GM13977 (cell line): Measurements from ENCODE around the gene MUC5B.
"Not testable (repeated sequence)": the region's sequence is repeated elsewhere in the genome, so short reads cannot be mapped to it uniquely, and the experiment has no call there.

Experiments used
- DNase-seq: peaks from one replicate; pipeline ENCODE4 v3.0.0; 2012; ENCODE audit warnings: low spot score
- in situ Hi-C: fragments of 300-500 bp; cut with MboI; formaldehyde crosslinking; loops from one replicate; pipeline ENCODE4 v1.12.0; 2022; ENCODE audit warnings: low sequenced_read_pairs, low pct_unique_long_range_greater_than_20kb, mixed read lengths, inconsistent platforms; ENCODE audit not compliant: unreplicated experiment
- TF ChIP-seq, protein P1 (sequence below): IDR thresholded peaks from 2 replicates; pipeline ENCODE4 v1.5.1; 2012; ENCODE audit warnings: mild to moderate bottlenecking, control low read depth; ENCODE audit not compliant: insufficient read depth; ENCODE audit errors: extremely low read depth, missing control alignments

Gene MUC5B

GRCh38 chr11:1208394-1209261, 14.2 kb upstream of the MUC5B start:
- no peak for DNase-seq
- TF ChIP-seq, protein P1, sequence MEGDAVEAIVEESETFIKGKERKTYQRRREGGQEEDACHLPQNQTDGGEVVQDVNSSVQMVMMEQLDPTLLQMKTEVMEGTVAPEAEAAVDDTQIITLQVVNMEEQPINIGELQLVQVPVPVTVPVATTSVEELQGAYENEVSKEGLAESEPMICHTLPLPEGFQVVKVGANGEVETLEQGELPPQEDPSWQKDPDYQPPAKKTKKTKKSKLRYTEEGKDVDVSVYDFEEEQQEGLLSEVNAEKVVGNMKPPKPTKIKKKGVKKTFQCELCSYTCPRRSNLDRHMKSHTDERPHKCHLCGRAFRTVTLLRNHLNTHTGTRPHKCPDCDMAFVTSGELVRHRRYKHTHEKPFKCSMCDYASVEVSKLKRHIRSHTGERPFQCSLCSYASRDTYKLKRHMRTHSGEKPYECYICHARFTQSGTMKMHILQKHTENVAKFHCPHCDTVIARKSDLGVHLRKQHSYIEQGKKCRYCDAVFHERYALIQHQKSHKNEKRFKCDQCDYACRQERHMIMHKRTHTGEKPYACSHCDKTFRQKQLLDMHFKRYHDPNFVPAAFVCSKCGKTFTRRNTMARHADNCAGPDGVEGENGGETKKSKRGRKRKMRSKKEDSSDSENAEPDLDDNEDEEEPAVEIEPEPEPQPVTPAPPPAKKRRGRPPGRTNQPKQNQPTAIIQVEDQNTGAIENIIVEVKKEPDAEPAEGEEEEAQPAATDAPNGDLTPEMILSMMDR = no peak
- in situ Hi-C loops = no loop called here

GRCh38 chr11:1209371-1210057, 13.4 kb upstream of the MUC5B start:
- DNase-seq = no peak
- TF ChIP-seq, protein P1 = no peak
- in situ Hi-C loops = no loop called here

GRCh38 chr11:1211838-1212237, 11.0 kb upstream of the MUC5B start:
- in situ Hi-C loops = no loop called here
- no peak for DNase-seq
- TF ChIP-seq, protein P1 = no peak

DNA sequence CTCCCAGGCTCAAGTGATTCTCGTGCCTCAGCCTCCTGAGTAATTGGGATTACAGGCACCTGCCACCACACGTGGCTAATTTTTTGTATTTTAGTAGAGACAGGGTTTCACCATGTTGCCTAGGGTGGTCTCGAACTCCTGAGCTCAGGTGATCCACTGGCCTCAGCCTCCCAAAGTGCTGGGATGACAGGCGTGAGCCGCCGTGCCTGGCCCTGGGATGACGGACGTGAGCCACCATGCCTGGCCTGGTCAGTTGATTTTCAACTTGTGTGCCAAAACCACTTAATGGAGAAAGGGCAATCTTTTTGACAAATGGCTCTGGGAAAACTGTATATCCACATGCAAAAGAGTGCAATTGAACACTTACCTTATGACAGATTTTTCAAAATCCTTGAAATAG, 7.0 kb upstream of the MUC5B start:
- DNase-seq, in situ Hi-C loops: not testable (repeated sequence)

GRCh38 chr11:1217151-1217550, 5.7 kb upstream of the MUC5B start:
- in situ Hi-C loops = no loop called here
- DNase-seq = no peak
- TF ChIP-seq, protein P1 = no peak

- DNase-seq = no peak
- TF ChIP-seq, protein P1 = no peak
- in situ Hi-C loops = no loop called here
These were observed 4.5 kb upstream of the MUC5B start for GRCh38 chr11:1218256-1218787.

GRCh38 chr11:1218788-1219445, 3.9 kb upstream of the MUC5B start:
- in situ Hi-C loops = no loop called here
- TF ChIP-seq, protein P1 = no peak
- no peak for DNase-seq
